Fibroblast of upper back skin (primary cell): Measurements from ENCODE around the gene HSPBP1.
"Not testable (repeated sequence)": the region's sequence is repeated elsewhere in the genome, so short reads cannot be mapped to it uniquely, and the experiment has no call there.

ENCODE experiments used
- DNase-seq: peaks from one replicate; pipeline ENCODE4 v3.0.0-alpha.2; 2013

Gene HSPBP1, protein sequence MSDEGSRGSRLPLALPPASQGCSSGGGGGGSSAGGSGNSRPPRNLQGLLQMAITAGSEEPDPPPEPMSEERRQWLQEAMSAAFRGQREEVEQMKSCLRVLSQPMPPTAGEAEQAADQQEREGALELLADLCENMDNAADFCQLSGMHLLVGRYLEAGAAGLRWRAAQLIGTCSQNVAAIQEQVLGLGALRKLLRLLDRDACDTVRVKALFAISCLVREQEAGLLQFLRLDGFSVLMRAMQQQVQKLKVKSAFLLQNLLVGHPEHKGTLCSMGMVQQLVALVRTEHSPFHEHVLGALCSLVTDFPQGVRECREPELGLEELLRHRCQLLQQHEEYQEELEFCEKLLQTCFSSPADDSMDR

DNA sequence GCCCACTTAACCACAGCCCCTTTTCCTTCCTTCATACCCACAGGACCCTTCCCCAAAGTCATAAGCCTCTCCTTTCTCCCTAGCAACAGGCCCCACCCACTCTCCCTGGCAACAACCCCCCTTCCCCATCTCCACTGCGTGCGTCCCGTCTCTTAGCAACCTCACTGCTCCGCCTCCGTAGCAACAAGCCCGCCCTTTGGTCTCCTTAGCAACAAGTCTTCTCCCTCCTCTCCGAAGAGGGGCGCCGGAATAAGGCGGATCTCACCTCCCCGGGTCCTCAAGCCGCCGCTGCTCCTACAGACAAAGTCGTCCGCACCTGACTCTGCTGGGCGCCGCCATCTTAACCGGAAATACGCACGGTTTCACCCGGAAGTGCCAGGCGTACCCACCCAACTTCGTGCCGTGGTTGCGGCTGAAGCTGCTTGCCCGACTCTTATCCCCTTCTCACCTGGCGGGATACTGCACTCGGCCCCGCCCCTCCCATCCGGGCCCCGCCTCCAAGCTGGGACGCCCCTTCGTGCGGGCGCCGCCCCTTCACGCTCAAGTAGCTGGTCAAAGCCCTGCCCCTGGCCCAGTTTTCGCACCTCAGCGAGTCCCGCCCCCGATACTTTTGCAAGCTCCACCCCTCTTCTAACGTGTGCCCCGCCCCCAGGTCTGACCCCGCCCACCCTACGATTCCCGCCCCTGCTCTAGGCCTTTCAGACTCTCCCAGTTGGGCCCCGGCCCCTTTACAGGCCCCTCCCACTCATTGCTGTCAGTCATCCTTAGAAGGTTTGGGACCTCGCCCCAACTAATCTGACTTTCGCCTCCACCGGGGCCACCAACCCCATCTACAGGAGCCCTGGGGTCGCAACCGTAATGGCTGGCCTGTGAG is at the start of gene HSPBP1:
TSS of gene HSPBP1 (minus strand) at position 341 of the 874 bp plus-strand sequence. CDS start 502 bp downstream, outside the sequence.
- DNase-seq: peak; percentile 95

DNA sequence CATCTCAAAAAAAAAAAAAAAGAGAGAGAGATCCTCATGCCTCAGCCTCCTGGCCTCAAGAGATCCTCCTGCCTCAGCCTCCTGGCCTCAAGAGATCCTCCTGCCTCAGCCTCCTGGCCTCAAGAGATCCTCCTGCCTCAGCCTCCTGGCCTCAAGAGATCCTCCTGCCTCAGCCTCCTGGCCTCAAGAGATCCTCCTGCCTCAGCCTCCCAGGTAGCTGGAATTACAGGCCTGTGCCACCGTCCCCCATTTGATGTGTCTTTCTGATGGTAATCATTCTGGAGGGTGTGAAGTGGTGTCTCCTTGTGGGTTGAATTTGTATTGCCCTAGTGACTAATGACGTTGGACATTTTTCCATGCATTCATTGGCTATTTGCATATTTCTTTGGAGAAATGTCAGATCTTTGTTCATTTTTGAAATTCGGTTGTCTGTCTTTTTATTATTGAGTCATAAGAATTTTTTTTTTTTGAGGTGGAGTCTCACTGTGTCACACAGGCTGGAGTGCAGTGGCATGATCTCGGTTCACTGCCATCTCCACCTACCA is 48.9 kb upstream of the HSPBP1 start:
- not testable (repeated sequence) for DNase-seq

DNA sequence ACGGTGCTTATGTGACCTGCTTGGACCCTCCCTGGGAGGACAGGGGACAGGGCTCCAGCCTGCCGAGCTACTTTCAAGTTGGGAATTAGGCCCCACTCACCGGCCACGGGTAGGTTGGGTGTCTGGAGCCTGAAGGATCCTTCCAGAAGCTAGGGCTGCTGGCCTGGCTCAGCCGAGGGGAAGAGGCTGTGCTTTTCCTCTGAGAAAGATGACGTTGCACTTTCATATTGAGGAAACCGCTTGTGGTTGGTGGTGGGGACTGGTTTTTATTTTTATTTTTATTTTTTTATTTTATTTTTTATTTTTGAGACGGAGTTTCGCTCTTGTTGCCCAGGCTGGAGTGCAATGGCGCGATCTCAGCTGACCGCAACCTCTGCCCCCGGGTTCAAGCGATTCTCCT is 45.3 kb upstream of the HSPBP1 start, which contains the start of gene TMEM150B:
TSS of gene TMEM150B (minus strand) at position 170 of the 400 bp plus-strand sequence. CDS start 4,305 bp downstream, outside the sequence.
- DNase-seq: no peak

DNA sequence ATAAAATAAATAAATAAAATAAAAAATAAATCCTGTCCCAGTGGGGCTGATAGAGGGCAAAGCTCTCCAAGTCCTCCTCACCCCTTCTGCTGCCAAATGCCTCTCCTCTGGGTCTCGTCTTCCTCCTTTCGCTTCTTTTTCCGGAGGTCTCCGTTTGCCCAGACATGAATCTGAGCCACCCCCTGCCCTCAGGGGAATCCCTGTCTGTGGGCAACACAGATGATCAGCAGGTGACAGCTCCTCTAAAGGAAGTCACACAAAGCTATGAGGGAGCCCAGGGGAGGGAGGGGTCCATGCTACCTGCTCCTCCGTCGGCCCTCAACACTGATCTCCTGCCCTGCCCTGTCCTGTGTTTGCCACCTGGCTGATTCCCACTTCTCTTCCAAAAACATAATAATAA is 44.8 kb upstream of the HSPBP1 start:
- no peak for DNase-seq

DNA sequence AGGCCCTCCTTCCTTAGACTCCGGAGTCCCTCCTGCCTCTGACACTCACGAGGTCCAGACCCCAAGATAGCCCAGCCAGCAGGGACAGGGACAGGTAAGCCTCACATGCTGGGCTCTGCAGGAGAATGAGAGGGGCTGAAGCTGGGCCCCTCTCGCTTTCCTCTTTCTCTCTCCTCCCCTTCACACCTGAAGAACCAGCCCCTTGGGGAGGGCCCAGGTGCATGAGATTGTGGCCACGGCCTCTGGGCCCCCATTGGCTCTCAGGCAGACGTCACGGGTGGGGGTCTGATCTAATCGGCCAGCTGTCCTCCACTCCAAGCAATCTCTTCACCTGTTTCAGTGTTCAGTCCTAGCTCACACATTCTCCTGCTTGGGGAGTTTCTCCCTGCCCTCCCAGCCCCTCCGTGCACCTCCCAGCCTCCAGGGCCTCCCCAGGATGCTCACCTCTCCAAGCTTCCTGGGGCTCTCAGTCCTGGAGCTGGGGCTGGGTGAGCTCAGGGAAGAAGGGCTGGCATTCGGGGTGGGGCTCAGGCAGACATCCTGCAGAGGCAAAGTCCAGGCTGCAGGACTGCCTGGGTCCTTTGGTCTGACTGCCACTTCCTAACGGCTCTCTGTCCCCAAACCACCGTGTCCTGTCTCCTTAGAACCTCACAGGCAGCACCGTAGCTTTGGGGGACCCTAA is 42.4 kb upstream of the HSPBP1 start:
- DNase-seq: no peak

DNA sequence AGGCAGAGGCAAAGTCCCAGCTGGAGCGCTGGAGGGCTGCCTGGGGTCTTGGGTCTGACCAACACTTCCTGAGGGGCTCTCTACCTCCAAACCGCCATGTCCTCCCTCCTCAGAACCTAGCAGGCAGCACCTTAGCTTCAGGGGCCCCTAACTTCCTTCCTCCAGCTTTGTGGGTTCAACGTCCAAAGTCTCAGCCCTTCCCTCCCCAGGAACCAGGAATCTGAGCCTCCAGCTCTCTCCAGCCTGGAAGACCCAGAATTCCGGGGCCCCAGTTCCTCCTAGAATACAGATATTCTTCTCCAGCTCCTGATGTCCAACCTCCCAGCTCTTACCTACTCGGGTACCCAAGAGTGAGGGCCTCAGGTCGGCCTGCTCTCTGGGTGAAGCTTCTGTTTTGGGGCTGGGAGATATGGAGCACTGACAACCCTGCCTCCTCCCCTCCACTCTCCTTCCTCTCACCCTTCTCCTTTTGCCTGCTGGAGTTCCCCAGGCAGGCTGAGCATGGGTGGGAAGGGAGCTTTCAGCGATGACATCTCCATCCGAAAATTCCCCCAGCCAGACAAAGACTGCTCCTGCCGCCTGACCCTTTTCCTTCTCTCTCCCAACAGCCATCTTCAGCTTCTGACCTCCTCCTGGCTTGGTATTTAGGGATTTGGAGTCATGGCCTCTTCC is 41.7 kb upstream of the HSPBP1 start:
- no peak for DNase-seq

DNA sequence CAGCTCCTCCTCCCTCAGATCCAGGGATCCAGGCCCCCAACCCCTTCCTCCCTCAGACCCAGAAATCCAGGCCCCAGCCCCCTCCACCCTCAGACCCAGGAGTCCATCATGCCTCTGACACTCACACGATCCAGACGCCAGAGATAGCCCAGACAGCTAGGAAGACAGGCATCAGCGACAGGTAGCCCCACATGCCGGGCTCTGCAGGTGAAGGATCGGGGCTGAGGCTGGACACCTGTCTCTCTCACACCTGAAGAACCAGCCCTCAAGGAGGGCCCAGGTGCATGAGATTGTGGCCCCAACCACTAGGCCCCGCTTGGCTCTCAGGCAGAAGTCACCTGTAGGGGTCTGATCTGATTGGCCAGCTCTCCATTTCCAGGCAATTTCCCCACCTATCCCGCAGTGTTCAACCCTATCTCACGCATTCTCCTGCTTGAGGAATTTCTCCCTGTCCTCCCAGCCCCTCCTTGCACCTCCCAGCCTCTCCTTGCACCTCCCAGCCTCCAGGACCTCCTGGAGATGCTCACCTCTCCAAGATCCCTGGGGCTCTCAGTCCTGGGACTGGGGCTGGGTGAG is 41.0 kb upstream of the HSPBP1 start:
- DNase-seq: no peak

DNA sequence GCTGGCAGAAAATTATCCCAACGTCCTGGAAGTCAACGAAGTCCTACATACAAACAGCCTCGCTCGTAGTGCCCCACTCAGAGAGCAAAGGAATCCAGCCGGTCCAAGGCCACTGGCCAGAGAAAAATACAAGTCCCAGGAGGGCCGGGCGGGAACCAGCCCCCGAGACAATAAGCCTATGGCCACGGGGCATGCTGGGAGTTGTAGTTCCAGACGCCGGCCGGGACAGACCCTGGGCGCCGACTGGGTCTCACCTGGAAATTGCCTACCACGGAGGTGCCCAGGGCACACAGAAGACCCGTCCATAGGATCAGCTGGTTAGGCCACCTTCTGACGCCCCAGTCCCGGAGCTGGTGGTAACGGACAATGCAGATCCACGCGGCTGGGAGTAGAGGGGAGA is 39.9 kb upstream of the HSPBP1 start:
- DNase-seq: peak; percentile 41

DNA sequence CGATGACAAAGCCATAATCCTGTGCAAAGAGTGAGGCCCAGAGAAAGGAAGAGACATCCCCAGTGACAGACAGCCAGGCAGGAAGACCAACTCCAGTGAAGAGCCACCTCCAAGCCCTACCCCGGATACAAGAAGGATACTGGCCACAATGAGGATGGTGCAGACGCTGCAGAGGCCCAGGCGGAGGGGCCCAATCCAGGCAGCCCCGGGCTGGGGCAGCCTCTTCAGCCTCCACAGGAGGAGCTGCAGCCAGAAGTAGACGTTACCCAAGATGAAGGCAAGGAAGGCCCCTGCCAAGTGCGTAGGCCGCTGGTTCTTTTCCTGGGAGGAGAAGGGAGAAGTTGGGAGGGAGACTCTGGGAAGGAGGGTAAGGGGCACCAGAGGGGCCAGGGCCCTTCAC is 36.7 kb upstream of the HSPBP1 start:
- DNase-seq: no peak

DNA sequence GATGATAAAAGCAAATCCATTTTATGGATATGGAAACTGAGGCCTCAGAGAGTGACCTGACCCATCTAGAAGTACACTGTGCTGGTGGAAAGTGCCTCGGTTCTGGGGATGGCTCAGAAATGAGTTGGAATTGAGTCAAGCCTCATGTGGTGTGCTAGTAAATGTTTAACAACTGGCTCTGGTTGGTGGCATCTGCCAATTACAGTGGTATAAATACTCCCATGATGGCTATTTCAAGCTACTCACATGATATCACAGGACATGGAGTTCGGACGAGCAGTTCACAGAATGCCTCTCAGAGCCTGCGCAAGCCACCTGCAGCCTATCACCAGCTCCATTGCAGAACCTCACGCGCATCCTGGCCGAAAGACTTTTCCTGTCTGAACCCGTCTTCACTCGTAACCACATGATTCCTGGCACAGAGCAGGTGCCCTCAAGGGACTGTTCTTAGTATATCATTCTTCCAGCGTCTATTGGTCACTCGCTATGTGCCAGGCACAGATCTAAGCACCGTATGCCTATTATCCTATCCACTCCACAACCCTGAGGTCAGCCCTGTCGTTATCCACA is 36.1 kb upstream of the HSPBP1 start:
- DNase-seq: no peak

DNA sequence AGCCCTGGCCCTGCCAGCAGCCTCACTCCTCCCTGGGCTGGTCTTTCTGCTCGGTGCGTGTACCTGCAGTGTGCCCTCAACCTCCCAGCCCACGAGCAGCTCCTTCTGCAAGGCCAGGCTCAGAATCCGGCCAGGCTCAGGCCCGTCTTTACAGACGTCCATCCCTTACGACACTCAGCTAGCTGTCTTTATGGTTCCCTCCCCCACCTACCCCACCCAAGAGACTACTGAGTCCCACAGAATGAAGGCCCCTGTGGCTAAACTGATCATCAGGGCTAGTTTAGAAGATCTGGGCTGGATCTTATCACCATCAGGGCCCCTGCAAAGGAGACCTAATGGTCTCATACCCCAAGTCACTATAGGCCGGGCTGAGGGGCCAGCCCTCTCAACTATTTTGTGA is 34.5 kb upstream of the HSPBP1 start:
- DNase-seq: no peak

DNA sequence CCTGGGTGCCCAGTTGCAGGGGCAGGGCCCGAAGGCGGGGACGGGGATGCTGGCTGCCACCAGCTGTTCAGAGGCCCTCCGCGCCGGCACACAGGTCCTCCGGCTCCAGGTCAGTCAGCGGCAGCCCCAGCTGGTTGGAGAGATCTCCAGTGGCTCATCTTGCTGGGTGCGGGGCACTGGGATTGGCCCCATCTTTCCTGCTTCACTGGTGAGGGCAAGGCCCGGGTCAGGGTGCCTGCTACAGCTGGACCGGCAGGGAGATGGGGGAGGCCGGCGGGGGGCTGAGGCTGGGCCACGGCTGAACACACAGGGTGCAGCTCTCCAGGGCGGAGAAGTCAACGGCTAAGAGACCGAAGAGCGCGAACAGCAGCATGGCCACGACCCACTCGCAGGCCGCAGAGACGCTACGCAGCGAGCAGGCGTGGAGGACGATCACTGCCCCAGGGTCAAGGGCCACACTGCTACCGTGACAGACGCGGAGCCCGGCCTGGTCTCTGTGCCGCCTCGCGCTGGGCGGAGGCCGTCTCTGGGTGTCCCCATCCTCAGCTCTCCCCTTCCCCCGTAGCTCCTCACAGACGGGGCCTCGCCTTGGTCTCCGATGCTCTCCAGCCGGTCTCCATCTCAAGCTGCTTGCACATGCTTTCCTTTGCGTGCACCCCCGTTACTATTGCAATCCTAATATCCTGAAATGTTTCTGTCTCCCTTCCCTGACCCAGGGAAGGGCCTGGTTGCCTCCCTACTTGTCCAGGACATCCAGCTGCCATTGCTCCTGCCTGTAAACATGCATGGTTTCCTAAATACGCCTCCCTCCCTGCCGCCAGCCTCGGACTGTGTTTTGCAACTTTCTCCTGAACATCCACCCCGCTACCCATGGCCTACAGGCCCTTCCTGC is 33.0 kb upstream of the HSPBP1 start:
- DNase-seq: no peak

DNA sequence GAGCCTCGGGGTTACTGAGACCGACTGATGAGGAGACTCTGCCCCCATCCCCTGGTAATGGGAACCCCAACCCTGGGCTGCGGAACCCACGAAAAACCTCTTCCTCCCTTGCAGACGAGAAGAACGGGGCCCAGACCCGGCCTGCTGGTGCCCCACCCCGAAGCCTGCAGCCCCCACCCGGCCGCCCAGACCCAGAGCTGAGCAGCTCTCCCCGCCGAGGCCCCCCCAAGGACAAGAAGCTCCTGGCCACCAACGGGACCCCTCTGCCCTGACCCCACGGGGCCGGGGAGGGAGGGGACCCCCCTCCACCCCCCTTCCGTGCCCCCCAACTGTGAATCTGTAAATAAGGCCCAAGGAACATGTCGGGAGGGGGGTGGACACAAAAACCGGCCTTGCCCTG is 31.9 kb upstream of the HSPBP1 start:
- no peak for DNase-seq

DNA sequence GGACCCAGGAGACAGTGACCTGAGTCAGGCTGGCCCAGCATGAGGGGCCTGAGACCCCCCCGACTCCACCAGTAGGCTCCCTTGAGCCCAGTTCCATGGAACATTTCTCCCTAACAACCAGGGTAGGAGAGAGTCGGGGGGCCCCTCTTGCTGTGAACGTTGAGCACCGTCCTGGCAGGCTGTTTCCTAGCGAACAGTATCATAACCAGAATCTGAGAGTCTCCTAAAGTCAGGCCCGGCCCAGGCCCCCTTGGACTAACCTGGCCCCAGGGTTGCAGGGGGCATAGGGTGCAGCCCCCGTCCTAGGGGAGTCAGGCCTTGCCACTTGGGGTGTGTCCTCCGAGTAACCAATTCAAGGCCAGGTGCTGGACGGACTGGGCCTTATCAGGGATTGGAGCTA is 31.5 kb upstream of the HSPBP1 start:
- no peak for DNase-seq

DNA sequence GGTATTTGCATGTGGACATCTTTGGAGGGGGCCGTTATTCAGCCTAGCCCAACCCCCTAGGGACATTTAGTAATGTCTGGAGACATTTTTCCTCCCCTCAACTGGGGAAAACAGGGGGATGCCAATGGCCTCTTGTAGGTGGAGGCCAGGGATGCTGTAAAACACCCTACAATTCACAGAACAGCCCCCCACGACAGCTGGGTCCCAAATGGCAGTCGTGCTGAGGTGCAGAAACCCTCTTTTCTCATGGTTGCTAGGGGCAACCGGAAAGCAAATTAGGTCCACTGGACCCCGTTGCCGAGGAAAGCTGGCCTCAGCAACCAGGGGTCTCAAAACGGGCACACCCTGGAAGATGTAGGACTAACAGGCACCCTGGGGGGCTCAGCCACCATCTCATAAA is 30.6 kb upstream of the HSPBP1 start:
- DNase-seq: no peak

DNA sequence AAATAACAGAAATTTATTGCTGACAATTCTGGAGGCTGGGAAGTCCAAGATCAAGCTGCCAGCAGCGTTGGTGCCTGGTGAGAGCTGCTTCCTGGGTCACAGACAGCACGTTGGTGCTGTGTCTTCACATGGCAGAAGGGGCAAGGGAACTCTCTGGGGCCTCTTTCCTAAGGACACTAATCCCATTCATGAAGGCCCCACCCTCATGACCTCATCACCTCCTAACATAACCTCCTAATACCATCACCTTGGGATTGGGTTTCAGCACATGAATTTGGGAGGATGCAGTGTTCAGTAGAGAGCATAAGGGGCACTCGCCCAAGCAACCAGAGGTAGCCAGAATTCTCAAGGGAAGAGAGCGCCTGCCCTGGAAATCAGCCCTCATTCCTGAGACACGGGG is 29.5 kb upstream of the HSPBP1 start:
- DNase-seq: no peak

DNA sequence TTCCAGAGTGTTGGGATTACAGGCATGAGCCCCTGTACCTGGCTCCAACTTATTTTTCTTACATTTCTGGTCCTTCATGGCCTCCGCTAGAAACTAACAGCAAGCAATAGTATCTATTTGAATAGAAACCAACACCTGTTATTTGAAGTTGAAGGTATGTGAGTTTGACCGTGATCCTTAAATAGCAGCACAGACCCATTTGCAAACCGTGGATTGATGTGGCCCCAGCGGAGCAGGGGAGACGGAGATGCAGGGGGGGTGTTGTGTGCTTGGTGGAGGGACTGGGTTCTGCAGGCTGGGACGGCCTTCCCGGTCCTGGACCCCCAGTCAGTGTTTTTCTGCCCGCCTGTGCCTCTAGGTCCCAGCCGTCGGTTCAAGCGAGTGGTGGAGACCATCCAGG is 28.4 kb upstream of the HSPBP1 start:
- no peak for DNase-seq

DNA sequence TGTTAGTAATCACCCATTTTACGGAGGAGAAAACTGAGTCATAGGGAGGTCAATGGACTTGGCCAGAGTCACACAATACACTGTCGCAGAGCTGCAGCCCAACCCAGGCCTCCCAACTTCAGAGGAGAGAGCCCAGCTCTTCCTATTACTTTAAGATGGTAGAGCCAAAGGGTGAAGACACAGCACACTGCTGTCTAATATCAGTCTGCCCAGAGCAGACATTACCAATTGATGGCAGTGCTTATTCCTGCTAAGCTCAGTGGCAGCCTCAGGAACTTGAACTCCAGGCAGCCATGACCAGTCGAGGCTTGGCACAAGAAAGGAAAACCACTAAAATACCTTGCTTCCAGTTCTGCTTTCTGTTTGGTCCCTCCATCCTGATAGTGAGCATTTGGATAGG is 26.8 kb upstream of the HSPBP1 start:
- no peak for DNase-seq

DNA sequence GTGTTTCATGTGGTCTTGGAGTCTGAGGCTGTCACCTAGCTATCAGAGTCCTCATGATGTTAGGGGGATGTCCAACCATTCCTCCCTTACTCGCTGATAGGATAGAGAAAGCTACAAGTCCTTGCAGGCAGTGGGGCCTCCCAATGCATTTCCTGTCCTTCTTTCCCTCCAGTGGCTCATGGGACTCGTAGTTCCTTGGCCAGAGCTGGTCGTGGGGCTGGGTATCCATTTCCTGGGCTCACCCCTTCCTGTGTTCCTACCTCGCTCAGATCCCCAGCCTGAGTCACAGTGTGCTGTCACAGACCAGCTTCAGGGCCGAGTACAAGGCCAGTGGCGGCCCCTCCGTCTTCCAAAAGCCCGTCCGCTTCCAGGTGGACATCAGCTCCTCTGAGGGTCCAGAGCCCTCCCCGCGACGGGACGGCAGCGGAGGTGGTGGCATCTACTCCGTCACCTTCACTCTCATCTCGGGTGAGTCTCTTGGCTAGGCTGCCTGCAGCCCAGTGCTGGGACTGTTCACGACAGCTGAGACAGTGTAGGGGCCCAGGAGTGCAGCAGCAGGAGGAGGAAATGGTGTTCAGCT is 26.2 kb upstream of the HSPBP1 start:
- no peak for DNase-seq

DNA sequence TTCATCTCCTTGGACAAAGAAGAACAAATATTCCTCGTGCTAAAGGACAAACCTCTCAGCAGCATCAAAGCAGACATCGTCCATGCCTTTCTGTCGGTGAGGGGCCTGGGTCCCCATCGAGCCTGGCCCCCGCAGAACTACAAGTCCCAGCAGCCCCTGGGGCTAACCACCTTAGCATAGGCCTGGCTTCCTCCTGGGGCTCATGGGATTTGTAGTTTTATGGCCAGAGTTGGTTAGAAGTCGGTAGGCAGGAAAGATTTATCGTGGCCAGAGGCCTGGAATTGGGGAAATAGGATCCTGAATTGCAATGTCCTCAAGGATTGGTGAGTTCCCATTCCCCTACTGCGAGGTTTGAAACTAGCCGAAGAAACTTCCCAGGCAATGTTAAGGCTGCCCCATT is 25.6 kb upstream of the HSPBP1 start:
- peak; percentile 10 for DNase-seq
